Myocyte (in vitro differentiated cells): ENCODE measurements around the gene MTMR12. TPM values are rescaled to one million over a fixed set of nuclear protein-coding genes. Genes with fewer than 3 reads are reported as not detected.
"Not testable (repeated sequence)": the region's sequence is repeated elsewhere in the genome, so short reads cannot be mapped to it uniquely, and the experiment has no call there.

Experiments
- DNase-seq: peaks from one replicate; pipeline ENCODE4 v3.0.0-alpha.2; 2012; ENCODE audit warnings: low read depth
- total RNA-seq: library from RNA; depleted of rRNA; stranded (reverse); fragments of >200 nt; gene quantifications from 2 replicates; pipeline ENCODE4 v1.2.3, GENCODE V29; 2014

MTMR12 gene
- total RNA-seq, 1 donor from 2014 or later, result 21.8 TPM

DNA sequence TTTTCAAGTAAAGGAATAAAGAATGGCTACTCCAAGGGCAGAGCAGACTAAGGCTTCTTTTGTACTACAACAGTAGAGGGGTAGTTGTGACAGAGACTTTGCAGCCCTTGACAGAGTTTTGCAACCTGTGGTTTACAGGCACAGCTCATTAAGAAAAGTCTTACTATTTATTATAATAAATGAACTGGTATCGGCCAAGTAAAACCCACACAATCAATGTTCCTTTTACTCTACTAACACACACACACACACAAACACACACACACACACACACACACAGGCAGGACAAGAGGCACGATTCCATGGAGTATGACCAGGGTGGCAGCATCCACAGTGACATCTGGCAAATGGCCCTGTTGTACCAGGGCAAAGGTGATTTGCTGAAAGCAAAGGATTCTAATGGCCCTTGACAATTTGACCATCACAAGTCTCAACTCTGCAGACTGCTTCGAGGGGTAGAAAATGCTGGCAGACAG, 79.5 kb downstream of the MTMR12 start:
- no peak for DNase-seq

DNA sequence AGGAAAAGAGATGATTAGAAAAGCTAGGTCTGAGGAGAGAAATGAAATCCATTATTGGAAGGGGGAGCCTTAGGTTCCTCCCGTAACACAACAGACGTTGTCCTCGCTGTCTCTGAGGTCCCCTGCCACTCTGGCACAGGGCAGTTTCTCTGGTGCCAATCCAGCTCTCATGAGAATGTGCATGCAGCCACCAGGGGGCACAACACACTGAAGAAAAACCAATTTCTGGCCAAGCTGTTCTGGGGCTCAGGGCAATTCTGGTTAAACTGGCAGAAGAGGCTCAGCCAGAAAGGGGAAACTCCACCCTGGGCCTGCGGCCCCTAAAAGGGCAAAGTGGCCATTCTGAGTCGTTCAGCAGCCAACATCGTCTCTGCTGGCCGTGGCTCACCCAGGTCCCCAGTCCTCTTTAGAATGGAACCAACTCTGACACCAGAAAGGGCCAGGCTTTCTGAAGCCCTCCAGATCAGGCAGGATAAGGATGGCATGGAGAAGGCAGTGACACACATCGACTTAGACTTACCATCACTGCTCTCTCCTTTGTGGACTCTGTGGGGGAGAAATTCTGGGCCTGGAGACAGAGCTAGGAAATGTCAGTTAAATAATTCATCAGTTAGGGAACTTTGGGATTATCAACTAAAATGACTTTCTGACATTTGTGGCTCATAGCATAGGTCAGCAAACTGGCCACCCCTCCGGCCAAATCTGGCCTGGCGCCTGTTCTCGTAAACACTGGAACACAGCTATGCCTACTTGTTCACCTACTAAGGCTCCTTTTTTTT, 80.1 kb downstream of the MTMR12 start:
- peak; percentile 73 for DNase-seq

DNA sequence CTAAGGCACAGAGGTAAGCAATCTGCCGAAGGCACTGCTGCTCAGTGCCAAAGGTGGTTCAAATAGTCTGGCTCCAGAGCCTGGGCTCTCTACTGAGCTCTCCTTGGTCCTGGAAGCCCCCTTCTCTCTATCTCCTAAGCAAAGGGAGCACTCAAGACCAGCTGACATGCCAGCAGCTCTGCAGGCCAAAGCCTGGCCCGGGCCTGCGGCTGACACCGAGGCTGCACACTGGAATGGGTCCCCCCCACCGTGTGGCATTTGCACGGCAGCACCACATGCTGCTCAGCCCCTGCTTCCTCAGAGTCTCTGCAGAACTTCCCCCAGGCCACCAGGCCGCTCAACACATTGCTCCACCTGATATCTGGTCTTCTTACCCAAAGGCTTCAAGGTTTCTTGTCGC, 80.8 kb downstream of the MTMR12 start:
- DNase-seq, result peak; percentile 20

DNA sequence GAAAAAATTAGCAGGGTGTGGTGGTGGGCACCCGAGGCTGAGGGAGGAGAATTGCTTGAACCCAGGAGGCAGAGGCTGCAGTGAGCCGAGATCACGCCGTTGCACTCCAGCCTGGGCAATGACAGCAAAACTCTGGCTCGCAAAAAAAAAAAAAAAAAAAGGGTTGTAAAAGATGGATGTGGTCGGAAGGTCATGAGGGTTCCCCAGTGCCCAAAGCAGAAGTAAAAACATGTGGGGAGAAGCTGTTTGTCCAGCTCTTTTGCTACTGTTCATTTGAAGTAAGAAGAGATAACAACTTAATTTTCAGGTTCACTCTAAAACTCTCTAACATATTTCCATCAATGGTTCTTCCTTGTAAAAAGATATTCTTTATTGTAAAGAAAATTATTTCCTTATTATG, 81.5 kb downstream of the MTMR12 start:
- DNase-seq, result no peak

DNA sequence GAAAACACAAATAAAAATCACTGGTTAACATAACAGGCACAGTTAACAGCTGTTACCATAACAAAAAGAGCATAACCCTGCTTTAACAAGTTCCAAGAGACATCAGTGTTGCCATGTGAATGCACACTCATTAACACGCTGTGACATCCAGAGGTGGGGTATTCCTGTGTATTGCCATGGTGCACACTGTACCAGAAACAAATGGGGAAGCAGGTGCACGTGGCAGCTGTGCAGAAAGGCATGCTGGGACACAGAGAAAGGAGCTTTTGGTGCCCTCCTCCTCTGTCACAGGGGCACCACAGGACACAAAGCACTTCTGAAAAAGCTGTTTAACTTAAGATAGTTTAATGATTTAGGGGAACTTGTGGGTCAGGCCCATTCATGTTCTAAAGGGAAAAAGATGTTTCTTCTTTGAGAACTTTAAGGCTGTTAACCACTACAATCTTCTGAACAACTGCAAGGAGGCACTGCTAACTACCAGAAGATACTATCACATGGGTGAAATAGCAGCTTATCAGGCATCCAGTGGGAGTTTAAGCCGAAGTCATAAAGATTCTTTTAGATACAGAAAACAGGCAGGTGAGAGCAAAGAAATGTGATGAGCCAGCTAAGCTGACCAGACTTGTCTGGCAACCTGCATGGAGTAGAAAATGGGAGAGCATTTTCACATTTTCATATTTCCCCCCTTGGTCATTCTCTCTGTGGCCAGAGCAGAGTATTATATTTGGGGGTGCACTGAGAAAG, 82.2 kb downstream of the MTMR12 start:
- peak; percentile 73 for DNase-seq

DNA sequence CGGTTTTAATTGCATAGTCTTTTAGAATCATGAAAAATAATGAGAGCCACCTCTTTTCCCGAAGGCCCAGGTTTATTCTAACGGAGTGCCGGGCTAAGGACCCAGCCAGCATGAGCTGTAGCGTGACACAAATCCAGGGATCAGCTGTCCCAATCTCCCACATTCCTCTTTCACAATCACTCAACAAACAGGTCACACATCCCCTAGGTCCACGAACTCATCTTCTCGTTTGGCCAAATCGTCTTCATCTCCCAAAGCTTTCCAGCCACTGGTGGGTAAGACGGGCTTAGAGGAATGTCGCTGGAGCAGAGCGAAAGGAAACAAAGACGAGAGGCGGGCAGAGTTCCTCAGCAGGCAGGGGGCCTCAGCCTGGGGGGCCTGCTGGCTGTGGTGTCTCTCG, 83.2 kb downstream of the MTMR12 start:
- DNase-seq, result no peak

DNA sequence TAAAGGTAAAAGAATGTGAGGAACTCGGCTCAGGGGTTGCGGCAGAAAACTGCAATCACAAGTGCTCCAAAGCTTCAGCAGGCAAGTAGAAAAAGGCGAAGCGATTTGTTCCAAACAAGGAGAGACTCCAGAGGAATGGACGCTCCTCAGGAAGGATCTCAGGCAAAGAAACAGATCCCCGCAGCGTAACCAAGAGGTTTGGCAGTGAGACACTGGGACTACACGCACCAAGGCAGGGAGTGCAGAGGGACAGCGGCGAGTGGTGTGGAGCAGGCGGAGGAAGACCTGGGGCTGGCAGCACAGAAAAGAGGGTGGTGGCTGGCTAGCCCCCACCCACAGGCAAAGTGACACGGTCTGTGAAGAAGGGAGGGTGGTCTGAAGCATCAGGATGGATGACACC, 83.9 kb downstream of the MTMR12 start:
- DNase-seq, result no peak

DNA sequence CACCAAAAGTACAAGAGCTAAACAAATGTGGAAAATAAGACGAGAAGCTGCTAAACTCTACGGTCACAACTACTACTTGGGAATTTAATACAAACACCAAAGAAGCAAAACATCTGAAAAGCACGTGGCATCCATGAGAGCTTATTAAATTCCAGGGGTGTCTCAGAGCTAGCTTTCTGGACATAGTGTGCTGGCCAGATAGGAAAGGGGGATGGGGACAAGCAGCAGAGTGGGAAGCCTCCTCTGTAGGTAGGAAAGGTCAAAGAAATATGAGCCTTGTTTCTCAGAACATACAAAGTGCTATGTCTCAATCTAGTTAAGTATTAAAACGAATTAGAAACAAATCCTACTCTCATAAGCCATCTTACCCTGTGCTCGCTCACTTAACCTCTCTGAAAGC, 87.3 kb downstream of the MTMR12 start:
- DNase-seq, result peak; percentile 57

DNA sequence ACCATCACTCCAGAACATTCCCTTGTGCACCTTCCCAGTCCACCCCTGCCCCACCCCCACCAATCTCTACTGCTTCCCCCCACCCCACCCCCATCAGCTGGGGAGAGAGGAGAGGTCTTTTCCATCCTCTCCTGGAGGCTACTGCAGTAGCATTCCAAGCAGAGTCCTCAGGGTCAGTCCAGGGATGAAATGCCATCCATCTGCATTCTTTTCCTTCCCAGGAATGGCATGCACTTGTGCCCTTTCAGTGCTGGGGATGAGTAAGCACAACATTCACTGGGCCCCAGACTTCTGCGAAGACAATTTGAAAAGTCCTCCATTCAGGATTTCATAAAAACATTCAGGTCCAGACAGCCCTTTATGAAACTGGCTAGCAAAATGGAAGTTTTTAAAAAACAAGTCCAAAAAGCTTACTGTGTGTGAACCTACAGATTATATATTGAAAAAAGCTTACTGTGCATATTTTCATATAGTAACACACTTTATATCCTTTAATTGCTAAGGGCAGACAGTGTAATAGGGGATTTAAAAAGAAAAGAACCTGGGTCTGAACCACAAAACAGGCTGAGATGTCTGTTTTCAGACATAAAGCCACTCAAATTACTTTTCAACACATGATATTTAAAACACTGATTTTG, 88.6 kb downstream of the MTMR12 start:
- peak; percentile 87 for DNase-seq

DNA sequence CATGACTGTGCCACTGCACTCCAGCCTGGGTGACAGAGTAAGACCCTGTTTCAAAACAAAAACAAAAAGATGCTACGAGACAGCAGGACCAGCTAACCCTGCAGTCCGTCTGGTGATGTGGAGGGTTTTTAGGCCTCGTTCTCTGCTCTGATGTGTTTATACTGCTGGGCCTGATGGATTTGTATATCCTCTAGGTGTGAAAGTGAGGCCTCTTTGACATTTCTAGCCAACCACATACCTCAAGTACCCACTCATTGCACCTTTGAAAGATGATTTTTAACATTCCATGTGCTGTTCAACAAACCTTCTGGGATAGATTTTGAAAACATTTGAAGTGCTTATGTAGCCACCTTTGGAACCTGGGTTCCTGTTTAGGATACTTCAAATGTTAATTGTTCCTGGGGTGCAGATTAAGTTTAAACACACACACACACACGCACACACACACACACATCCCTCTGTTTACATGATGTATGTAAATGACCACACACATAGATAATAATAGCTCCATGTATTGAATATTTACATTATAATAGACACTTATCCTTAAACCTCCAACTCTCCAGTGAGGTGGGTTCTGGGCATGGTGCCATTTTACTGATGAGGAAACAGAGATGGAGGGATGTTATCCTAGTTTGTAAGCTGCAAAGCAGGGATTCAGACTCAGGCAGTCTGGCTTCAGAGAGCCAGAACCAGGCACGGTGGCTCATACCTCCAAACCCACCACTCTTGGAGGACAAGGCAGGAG, 89.8 kb downstream of the MTMR12 start:
- DNase-seq, result no peak

DNA sequence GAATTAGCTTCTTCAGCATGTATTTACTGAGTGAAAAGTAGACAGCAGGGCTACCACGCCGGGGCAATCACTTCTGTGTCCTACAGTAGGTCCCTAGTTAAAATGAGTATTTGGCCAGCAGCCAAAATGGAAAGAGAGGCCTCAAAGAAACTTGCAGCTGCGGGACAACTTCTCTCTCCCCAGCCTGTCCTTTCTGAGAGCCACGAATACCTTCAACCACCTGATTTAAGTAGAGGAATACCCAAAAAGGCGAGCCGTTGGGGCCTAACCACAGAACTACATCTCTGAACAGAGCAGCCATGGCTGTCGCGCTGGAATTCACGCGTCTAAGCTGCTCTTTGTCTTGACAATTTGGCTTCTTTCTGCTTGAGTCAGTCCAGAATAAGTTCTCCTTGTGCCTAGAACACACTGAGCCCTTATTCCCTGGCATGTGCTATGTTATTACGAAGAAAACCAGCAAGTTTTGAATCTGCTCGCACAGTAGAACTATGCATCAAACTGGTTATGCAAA, 94.8 kb downstream of the MTMR12 start:
- no peak for DNase-seq

DNA sequence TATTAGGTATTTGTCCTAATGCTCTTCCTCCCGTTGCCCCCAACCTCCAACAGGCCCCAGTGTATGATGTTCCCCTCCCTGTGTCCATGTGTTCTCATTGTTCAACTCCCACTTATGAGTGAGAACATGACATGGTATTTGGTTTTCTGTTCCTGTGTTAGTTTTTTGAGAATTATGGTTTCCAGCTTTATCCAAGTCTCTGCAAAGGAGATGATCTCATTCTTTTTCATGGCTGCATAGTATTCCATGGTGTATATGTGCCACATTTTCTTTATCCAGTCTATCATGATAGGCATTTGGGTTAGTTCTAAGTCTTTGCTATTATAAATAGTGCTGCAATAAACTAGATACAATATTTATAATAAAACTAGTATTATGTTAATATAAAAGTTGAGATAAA, 98.4 kb downstream of the MTMR12 start:
- DNase-seq, result not testable (repeated sequence)

DNA sequence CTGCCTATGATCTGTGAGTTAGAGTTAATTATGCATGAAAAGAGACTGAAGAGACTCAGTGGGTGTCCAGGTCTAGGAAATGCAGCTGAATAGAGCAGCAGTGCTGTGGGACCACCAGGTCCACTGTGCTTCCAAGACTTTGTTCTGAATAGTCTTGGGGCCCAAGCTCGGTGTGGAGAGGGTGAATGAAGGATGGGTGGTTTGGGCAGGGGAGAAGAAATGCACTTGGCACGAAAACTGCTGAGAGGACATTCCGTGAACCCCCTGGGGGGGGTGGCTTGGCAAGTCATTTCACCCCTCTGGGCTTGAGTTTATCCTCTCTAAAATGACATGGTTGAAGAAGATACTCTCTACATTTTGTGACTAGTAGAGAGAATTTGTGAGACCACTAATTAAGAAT, 102.6 kb downstream of the MTMR12 start:
- DNase-seq, result no peak

DNA sequence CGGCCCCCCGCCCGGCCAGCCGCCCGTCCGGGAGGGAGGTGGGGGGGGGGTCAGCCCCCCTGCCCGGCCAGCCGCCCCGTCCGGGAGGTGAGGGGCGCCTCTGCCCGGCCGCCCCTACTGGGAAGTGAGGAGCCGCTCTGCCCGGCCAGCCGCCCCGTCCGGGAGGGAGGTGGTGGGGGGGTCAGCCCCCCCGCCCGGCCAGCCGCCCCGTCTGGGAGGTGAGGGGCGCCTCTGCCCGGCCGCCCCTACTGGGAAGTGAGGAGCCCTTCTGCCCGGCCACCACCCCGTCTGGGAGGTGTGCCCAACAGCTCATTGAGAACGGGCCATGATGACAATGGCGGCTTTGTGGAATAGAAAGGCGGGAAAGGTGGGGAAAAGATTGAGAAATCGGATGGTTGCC, 103.9 kb downstream of the MTMR12 start:
- not testable (repeated sequence) for DNase-seq

DNA sequence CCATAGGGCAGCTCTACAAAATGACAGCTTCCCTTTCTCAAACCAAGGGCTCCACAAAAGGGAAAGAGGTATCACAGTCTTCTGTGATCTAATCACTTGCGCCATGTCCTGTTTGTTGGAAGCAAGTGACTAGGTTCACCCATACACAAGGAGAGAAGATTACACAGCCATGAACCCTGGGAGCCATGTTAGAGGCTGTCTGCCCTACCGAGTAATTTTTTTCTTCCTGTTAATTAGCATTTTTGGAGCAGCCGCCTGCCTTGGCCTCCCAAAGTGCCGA, 105.4 kb downstream of the MTMR12 start:
- no peak for DNase-seq

DNA sequence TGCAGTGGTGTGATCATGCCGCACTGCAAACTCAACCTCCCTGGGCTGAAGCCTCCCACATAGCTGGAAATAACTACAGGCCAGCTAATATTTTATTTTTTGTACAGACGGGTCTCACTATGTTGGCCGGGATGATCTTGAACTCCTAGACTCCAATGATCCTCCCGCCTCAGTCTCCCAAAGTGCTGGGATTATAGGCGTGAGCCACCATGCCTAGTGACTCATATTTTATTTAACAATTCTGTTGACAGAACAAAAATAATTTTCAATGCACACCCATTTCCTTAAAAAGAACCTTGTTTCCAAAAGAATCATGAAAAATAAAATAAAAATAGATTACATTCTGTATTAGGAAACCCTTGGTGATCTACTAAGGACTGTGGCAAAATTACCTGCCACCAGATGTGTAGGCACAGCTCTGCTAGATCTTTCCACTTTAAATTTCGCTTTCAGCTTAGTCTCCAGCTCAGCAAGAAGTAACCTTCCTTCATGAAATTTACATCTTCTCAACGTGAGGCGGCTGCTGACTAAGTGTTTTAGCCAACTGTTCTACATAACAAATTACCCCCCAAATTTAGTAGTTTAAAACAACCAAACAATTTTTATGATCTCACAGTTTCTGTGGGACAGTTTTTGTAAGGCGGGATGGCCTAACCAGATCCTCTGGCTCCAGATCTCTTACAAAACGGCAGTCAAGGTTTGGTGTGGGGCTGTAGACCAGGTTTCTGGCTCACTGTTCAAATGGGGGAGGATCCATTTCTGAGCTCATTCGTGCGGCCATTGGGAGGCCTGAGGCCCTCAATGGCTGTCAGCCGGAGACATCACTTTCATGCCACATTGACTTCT, 106.0 kb downstream of the MTMR12 start:
- no peak for DNase-seq

DNA sequence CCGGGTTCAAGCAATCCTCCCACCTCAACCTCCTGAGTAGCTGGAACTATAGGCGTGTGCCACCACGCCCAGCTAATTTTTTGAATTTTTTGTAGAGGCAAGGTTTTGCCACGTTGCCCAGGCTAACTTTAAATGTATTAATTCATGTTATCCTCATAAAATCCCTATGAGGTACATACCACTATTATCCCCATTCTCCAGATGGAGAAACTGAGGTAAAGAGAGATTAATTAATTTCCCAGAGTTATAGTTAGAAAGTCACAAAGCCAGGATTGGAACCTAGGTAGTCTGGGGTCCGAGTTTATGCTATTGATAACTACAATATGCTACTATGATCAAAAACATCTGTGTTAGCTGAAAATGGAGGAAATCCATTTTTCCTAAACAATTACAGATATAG, 106.7 kb downstream of the MTMR12 start:
- DNase-seq, result no peak

DNA sequence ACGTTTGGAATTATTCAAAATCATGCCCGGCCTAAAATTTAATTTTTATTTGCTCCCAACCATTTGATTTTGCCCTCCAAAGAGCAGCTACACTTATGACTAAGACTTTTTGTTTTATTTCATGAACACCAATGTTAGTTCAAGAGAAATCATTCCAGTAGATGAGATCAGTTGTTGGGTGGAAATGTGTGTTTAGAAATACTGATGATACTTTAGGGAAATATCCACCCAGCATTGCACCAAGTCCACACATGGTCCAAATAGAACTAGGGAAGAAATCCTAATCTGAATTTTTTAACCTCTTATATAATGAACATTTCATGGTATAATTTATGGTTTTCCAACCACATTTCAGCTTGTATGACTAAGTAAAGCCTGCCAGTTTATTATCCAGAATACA, 110.3 kb downstream of the MTMR12 start:
- DNase-seq, result no peak

DNA sequence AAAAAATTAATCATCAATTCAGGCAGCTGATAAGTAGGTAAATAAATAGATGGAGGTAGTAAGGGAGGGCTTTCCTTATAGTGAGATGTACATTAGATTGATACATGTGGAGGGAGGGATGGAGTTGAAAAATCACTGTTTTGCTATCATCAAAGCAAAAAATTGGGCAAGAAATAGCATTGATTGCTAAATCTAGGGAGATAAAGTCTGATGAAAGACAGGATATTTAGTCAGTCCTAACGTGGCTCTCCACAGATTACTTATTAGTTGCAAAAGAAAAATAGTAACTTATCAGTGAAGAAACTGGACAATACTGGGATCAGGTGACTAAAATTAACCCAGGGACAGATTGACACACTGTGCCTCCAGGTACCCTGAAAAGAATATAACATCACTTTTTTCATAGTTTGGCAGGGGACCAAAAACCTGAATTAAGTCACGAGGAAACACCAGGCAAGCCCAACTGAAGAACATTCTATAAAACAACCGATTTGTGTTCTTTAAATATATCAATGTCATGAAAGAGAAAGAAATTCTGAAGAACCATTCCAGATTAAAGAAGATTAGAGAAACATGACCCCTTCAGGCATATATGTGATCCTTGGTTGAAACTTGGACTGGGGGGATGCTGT, 111.5 kb downstream of the MTMR12 start:
- DNase-seq, result no peak

DNA sequence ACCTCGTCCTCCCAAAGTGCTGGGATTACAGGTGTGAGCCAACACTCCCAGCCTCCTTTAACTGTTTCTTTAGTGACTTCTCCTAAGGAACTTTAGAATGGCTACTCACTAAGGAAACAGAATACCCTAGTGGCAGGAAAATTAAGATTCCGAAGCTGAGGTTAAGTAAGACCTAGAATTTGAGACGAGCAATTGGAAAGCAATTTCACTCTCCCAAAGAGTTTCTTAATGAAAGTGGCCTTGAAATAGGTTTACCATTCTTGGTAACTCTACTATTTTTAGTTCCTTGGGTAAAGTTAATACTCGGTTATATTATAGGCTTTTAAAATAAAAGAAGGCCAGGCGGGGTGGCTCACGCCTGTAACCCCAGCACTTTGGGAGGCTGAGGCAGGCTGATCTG, 115.7 kb downstream of the MTMR12 start:
- DNase-seq, result peak; percentile 6
